Left lung (tissue), 10 donors: ENCODE measurements around the gene PCMT1. TPM values are rescaled to one million over a fixed set of nuclear protein-coding genes. Genes with fewer than 3 reads are reported as not detected.
A peak's percentile ranks its signal among the peaks of the same experiment; 100 is the strongest.
"Not testable (repeated sequence)": the region's sequence is repeated elsewhere in the genome, so short reads cannot be mapped to it uniquely, and the experiment has no call there.

Experiments used
- ATAC-seq: fragments of 200-7000 bp; cut with Tn5 transposase; one replicate; pipeline ENCODE4 v1.9.1; 2020; ENCODE audit warnings: moderate library complexity
- DNase-seq, 4 donors: peaks; one replicate each; pipeline ENCODE4 v3.0.0-alpha.2; 2013 to 2020
- H3K27ac ChIP-seq, 2 donors: fragments of 200-600 bp; sonication (generic) in 1 of 2; one replicate each; pipeline versions ENCODE4 v1.5.0 to v1.8.0; 2020 to 2021
- H3K27me3 ChIP-seq, 2 donors: fragments of 200-600 bp; sonication (generic) in 1 of 2; one replicate each; pipeline versions ENCODE4 v1.5.0 to v1.8.0; 2020 to 2021
- H3K36me3 ChIP-seq, 2 donors: fragments of 200-600 bp; sonication (generic) in 1 of 2; one replicate each; pipeline versions ENCODE4 v1.5.0 to v1.8.0; 2020 to 2021
- H3K4me1 ChIP-seq, 2 donors: fragments of 200-600 bp; one replicate each; pipeline ENCODE4 v1.8.0; 2021
- H3K4me3 ChIP-seq, 2 donors: fragments of 200-600 bp; sonication (generic) in 1 of 2; one replicate each; pipeline versions ENCODE4 v1.5.0 to v1.8.0; 2020 to 2021; ENCODE audit warnings: mild to moderate bottlenecking in 1 of 2
- H3K9me3 ChIP-seq, 2 donors: fragments of 200-600 bp; sonication (generic) in 1 of 2; one replicate each; pipeline versions ENCODE4 v1.5.0 to v1.8.0; 2020 to 2021
- intact Hi-C, 2 donors: fragments of 100-400 bp; cut with DNase I; formaldehyde crosslinking; loops; one replicate each; pipeline versions ENCODE4 v1.11.2 to v1.14.2; 2022
- polyA plus RNA-seq, 6 donors: library from polyadenylated mRNA; unstranded; fragments of 120-200 nt; gene quantifications; one replicate each; pipeline ENCODE4 v1.2.1, GENCODE V29; 2013; ENCODE audit not compliant: insufficient read length in 6 of 6
- total RNA-seq, 2 donors: library from RNA; stranded (reverse); fragmentation: NEBNext Ultra II Directional; extraction: Animal tissue kit (Norgen Biotek cat#: 25700); gene quantifications; one replicate each; pipeline ENCODE4 v1.2.1, GENCODE V29; 2021
- TF ChIP-seq, protein P1 (sequence below), 2 donors: fragments of 200-600 bp; sonication (generic) in 1 of 2; IDR thresholded peaks; one replicate each; pipeline versions ENCODE4 v1.5.0 to v1.8.0; 2021; ENCODE audit warnings: antibody characterized with exemption in 2 of 2
- donor health status: DM: no; HTN: yes; CAD: no.
- donor health status: DM: no; HTN: no; CAD: no.

Gene PCMT1
- total and polyA plus RNA-seq, 8 donors: 61.8 to 87.4 (median 80.3) TPM

DNA sequence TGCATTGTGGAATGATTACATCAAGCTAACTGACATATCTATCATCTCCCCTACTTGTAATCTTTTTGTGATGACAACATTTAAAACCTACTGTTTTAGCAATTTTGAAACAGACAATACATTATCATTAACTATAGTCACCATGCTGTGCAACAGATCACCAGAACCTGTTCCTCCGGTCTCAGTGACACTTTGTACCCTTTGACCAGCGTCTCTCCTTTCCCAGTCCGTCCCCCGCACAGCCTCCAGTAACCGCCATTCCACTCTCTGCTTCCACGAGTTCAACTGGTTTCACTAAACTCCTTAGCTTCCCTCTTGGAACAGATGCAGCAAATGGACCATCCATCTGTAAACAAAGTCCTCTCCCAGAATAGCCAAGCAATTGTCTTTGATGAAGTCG, 92.8 kb downstream of the PCMT1 start:
- intact Hi-C loops: no loop called here
- TF ChIP-seq, protein P1, sequence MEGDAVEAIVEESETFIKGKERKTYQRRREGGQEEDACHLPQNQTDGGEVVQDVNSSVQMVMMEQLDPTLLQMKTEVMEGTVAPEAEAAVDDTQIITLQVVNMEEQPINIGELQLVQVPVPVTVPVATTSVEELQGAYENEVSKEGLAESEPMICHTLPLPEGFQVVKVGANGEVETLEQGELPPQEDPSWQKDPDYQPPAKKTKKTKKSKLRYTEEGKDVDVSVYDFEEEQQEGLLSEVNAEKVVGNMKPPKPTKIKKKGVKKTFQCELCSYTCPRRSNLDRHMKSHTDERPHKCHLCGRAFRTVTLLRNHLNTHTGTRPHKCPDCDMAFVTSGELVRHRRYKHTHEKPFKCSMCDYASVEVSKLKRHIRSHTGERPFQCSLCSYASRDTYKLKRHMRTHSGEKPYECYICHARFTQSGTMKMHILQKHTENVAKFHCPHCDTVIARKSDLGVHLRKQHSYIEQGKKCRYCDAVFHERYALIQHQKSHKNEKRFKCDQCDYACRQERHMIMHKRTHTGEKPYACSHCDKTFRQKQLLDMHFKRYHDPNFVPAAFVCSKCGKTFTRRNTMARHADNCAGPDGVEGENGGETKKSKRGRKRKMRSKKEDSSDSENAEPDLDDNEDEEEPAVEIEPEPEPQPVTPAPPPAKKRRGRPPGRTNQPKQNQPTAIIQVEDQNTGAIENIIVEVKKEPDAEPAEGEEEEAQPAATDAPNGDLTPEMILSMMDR (IDR thresholded peaks at IDR 0.05): no peak
- ATAC-seq: no peak

GRCh38 chr6:149843051-149843633, 93.6 kb downstream of the PCMT1 start:
- Histone ChIP-seq H3K27ac (no peak overlapping the region), H3K27me3 (no peaks in the 10 kb centered on the region), H3K9me3 (no peaks in the 10 kb centered on the region), H3K36me3 (no peaks in the 10 kb centered on the region), H3K4me1 (peaks cover 3 to 10% of the 10 kb centered on the region in 2 donors), H3K4me3 (no peak overlapping the region)
- intact Hi-C loops: no loop called here
- ATAC-seq: no peak
- no peak for DNase-seq
- TF ChIP-seq, protein P1 (IDR thresholded peaks at IDR 0.05): no peak

More for the DNA sequence above, 92.8 kb downstream of the PCMT1 start:
- Histone ChIP-seq H3K9me3 (no peaks in the 10 kb centered on the region), H3K4me1 (peaks cover 3 to 9% of the 10 kb centered on the region in 2 donors), H3K27ac (no peak overlapping the region), H3K27me3 (no peaks in the 10 kb centered on the region), H3K36me3 (no peaks in the 10 kb centered on the region), H3K4me3 (no peak overlapping the region)
- DNase-seq: no peak

DNA sequence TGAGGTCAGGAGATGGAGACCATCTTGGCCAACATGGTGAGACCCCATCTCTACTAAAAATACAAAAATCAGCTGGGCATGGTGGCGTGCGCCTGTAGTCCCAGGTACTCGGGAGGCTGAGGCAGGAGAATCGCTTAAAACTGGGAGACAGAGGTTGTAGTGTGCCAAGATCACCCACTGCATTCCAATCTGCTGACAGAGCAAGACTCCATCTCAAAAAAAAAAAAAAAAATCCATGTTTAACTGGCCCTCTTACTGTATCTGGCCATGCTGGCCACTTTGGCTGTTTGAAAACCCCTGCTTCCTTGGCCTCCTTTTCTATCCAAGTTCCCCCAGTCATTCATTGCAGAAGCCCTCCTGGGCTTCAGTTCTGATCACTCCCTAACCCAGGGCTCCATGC, 94.5 kb downstream of the PCMT1 start:
- peaks cover 3 to 10% of the 10 kb centered on the region in 2 donors for H3K4me1 ChIP-seq
- H3K4me3 ChIP-seq, H3K27me3 ChIP-seq, intact Hi-C loops, ATAC-seq, H3K27ac ChIP-seq, H3K9me3 ChIP-seq, DNase-seq, H3K36me3 ChIP-seq: not testable (repeated sequence)

DNA sequence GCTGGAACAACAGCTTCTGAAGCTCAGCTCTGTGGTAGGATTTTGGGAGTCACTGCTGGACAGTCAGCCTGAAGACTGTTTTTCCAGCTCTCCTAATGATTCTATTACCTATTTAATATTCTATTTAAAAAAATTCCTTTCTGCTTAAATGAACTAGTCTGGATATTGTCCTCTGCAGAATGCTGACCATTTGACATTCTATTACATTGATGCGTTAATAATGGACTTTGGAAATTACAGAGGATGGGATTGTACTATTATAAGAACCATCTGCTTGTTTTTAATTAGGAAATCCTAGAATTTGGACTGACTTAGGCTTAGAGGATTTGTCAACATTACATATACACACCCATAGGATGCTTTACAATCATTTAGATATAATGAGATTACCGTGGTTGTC, 94.9 kb downstream of the PCMT1 start:
- Histone ChIP-seq H3K27ac (no peak overlapping the region), H3K36me3 (no peaks in the 10 kb centered on the region), H3K4me1 (peaks cover 3 to 10% of the 10 kb centered on the region in 2 donors), H3K27me3 (no peaks in the 10 kb centered on the region), H3K9me3 (no peaks in the 10 kb centered on the region), H3K4me3 (no peak overlapping the region)
- TF ChIP-seq, protein P1 (IDR thresholded peaks at IDR 0.05): no peak
- ATAC-seq (no peak), DNase-seq (no peak)
- intact Hi-C loops: no loop called here

- no peak for ATAC-seq
- TF ChIP-seq, protein P1 (IDR thresholded peaks at IDR 0.05): no peak
- intact Hi-C loops: no loop called here
- Histone ChIP-seq H3K36me3 (no peaks in the 10 kb centered on the region), H3K4me1 (peaks cover 3 to 6% of the 10 kb centered on the region in 2 donors), H3K4me3 (no peak overlapping the region), H3K27ac (no peak overlapping the region), H3K27me3 (no peaks in the 10 kb centered on the region), H3K9me3 (no peaks in the 10 kb centered on the region)
- DNase-seq: no peak
Measured at GRCh38 chr6:149845549-149845948, 96.0 kb downstream of the PCMT1 start.

DNA sequence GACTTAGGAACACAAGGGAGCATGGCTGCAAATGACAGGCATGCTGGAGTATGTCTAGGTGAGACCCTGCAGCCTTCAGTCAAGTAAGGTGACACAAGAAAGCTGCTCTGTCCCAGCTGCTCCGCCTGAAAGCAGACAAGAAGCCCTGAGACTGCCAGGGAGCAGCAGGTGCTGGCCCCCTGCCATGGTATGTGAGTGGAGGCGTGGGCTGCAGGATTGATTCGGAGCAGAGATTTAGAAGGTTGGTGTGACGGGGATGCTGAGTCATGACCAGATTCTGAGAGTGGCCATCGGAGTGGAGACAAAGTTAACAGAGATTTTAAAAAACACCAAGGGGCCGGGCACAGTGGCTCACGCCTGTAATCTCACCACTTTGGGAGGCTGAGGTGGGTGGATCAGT, 96.8 kb downstream of the PCMT1 start:
- TF ChIP-seq, protein P1 (IDR thresholded peaks at IDR 0.05): no peak
- DNase-seq (peak in 2 of 4 donors; percentile 67 to 85), ATAC-seq (peak; percentile 78)
- Histone ChIP-seq H3K27me3 (no peaks in the 10 kb centered on the region), H3K36me3 (no peaks in the 10 kb centered on the region), H3K4me3 (no peak overlapping the region), H3K27ac (no peak overlapping the region), H3K4me1 (peaks cover 3 to 6% of the 10 kb centered on the region in 2 donors), H3K9me3 (no peaks in the 10 kb centered on the region)
- intact Hi-C loops: no loop called here
